AG08396 (cell line): ENCODE measurements around the gene ZCCHC10.
A peak's percentile ranks its signal among the peaks of the same experiment; 100 is the strongest.
"Not testable (repeated sequence)": the region's sequence is repeated elsewhere in the genome, so short reads cannot be mapped to it uniquely, and the experiment has no call there.

Source experiments
- DNase-seq: peaks from one replicate; pipeline ENCODE4 v3.0.0; 2012; ENCODE audit warnings: low spot score, mixed read lengths

Gene ZCCHC10

DNA sequence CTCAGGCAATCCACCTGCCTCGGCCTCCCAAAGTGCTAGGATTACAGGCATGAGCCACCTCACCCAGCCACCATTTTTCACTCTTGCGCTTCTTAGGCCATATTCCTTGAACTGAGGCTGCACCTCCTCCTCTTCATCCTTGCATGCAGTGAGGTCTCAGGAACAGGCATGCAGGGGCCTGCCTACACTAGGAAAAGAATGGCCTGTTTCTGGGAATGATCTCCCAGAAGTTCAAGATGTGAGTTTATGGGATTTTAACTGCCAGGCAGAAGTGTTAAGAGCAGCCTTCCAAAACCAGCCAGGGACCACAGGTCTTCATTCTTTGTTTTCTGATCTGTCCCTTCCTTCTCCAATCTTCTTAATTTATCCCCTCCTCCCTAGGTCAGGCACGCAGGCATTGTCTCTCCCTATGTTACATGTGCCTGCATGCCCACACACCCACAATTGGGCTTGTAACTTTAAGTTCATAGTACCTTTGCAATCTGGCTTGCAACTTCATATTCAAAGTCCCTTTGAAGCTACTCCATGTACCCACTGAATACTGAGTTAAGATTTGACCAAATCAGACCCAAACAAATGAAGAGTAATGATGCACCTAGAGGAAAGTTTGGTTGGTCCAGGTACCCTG, 14.9 kb upstream of the ZCCHC10 start:
- no peak for DNase-seq

DNA sequence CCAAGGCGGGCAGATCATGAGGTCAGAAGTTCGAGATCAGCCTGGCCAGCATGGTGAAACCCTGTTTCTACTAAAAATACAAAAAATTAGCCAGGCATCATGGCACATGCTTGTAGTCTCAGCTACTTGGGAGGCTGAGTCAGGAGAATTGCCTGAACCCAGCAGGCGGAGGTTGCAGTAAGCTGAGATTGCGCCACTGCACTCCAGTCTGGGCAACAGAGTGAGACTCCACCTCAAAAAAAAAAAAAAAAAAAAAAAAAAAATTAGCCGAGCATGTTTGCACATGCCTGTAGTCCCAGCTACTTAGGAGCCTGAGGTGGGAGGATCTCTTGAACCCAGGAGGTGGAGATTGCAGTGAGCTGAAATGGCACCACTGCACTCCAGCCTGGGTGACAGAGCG, 10.3 kb upstream of the ZCCHC10 start:
- DNase-seq = not testable (repeated sequence)

DNA sequence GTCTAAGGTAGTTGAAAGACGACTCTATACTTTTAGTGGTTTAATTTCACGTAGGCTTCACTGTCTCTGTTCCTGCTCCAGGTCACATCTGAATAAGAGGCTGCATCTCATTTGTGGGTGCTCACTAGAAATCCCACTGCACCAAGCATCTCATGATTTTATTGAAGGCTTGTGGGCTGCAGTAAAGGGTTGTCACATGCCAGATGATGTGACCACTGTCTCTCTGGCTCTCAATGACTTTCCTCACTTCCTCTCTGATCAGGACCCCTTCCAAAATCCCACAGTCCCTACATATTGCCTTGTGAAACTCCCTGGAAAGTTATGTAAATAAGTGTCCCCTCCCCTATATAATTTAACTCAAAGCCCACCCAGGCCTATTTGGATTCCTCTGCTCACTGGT, 8.9 kb upstream of the ZCCHC10 start:
- no peak for DNase-seq

DNA sequence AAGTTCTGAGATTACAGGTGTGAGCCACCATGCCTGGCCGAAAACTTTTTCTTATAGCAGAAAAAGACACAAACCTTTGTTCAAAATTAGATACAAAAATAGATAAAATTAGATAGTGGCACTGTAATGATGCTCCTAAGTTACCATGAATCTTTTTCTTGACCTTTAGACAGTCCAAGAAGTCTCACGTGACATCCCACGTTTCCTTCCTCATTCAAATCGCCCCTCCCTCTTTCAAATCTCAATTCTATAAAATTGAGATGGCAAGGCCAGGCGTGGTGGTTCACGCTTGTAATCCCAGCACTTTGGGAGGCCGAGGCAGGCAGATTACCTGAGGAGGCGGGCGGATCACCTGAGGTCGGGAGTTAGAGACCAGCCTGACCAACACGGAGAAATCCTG, 7.7 kb upstream of the ZCCHC10 start:
- DNase-seq = no peak

DNA sequence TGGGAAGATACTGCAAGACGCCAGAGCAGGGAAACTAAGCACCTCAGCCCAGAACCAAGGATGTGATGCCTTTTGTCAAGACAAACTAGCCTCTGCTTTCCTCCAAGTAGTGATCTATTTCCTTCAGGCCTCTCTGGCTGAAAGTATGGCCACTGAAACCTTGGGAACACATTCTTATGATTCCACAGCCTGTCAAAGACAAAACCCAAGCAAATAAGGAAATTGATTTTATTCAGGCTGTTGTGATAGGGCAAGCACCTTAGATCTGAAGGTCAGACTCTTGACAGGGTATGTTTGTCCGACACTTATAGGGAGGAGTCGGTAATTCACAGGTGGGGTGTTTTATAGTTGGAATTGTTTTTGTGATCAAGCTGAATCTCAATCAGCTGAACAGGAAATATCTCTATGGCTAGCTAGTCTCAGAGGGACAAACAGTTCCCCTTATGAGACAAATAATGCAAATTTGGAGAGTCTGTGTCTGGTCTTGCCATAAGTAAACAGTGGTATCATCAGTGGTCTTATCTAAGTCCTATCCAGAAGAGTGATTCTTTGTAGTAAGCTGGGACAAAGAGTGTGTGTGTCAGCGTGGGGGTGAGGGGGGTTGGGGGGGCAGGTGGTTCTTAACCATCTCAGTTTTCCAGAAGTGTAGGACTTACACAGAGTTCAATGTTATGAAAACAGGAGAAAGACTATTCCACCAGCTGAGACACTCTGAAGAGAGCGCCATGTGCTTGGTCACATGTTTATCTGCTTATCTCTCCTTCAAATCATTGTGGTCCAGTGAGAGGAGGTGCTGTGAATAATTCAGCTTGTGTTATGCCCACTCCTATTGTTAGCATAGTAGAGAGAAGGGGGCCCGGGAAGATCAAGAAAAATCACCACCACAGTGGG, 6.7 kb upstream of the ZCCHC10 start:
- no peak for DNase-seq

DNA sequence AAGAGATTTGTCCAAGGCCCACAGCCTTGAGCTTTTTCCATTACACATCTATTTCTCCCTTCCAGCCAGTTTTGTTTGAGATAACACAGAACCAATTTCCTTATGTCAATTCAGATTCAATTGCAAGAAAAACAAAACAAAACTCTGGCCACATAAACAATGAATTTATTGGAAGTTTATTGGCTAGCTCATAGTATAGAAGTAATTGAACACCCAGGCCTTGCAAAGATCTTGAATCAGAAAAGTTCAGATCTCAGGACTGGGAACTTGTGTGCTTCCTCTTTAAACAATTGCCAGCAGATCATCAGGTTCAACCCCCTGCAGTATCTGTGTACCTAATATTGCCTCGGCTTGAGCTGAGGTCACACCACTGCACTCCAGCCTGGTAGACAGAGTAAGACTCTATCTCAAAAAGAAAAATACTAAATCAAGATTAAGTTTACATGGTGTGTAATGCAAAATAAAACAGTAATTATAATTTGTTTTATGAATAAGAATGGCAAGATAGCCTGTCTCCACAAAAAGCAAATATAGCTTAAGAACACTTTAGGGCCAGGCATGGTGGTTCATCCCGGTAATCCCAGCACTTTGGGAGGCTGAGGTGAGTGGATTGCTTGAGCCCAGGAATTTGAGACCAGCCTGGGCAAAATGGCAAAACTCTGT, 4.1 kb upstream of the ZCCHC10 start:
- DNase-seq = no peak

DNA sequence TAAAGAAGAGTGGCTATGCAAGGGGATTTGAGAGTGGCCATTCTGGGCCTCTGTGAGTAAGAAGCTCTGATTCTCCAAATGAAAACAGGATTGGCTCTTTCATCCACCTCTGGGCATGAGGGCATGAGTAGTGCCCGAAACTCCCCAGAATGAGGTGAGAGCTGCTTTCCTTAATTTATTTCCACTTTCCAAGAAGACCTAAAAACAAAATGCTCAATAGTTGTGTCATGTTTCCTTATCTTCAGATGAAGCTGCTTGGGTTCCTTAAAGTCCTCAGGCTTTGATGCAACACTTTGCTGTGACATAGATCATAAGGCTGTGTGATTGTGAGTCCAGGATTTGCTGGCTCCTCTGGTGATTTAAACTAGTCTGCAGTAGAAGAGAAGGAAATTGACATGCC, 3.1 kb upstream of the ZCCHC10 start:
- no peak for DNase-seq

DNA sequence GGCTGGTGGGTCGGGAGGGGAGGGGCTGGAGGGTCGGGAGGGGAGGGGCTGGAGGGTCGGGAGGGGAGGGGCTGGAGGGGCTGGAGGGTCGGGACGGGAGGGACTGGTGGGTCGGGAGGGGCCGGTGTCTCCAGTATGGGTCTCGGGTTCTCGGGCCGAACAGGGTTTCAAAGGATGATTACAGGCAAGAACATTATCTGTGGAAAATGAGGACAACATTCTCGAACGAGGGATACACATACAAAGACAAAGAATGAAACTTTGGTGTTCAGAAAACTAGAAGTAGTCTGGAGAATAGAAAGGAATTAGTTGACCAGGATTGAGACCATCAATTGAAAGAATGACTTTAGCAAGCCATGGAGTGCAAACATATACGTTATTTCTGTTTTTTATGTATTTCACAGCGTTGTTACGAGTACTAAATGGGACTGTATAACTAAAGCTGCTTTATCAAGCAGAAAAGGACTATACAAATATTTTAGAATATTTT, 360 bp upstream of the ZCCHC10 start:
- no peak for DNase-seq

DNA sequence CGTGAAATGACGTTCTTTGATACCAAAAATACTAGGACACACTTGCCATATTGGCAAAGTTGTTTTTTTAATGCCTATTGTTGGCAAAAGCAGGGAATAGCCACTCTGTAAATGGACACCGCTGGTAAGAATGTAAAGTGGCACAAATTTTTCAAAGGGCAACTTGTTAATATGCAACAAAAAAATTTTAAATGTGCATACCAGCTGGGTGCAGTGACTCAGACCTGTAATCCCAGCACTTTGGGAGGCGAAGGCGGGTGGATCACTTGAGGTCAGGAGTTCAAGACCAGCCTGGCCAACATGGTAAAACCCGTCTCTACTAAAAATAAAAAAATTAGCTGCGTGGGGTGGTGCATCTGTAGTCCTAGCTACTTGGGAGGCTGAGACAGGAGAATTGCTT, 6.9 kb downstream of the ZCCHC10 start:
- DNase-seq = not testable (repeated sequence)

DNA sequence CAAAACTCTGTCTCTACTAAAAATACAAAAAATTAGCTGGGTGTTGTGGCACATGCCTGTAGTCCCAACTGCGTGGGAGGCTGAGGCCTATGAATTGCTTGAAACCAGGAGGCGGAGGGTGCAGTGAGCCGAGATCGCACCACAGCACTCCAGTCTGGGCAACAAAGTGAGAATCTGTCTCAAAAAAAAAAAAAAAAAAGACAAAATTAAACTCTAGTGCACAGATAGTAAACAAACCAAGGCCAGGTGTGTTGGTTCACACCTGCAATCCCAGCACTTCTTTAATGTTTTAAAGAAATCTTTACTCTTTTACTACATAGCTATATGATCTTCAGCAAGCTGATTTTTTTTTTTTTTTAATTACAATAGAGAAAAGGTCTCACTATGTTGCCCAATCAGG, 8.4 kb downstream of the ZCCHC10 start:
- DNase-seq = no peak

DNA sequence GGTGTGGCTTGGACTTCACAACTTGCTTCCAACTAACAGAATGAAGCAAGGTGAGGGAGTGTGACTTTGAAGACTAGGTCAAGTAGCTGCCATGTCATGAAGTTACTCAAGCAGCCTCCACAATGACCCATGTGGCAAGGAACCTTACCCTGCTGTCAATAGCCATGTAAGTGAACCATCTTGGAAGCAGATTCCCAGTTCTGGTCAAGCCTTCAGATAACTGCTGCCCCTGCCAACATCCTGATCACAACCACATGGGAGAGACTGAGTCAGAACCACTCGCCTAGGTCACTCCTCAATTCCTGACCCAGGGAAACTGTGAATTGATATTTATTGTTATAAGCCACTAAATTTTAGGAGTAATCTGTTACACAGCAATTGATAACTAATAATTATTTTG, 10.9 kb downstream of the ZCCHC10 start:
- no peak for DNase-seq

DNA sequence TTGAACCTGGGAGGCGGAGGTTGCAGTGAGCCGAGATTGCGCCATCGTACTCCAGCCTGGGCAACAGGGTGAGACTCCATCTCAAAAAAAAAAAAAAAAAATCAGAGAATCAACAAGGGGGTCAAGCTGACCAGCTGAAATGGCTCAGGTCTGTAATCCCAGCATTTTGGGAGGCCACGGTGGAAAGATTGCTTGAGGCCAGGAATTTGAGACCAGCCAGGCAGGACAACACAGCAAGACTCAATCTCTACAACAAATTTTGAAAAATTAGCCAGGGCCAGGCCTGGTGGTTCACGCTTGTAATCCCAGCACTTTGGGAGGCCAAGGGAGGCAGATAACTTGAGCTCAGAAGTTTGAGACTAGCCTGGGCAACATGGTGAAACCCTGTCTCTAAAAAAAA, 17.9 kb downstream of the ZCCHC10 start:
- DNase-seq = not testable (repeated sequence)

DNA sequence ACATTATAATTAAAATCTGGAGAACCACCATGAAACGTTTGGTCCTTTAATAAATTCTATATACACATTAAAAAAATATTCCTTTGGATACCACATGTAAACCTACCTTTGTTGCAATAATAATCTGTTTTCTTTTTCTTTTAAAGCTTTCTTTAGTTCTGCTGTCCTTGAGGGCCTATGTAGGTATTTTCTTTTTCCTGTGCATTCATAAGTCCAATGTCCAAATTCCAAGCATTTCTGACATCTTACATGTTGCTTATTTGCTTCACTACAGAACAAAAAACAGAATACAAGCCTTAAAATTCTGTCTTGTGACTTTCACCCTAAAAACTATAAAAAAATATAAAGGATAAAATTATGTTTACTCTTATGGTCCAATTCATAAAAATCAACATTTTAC, 19.7 kb downstream of the ZCCHC10 start:
- DNase-seq = no peak

DNA sequence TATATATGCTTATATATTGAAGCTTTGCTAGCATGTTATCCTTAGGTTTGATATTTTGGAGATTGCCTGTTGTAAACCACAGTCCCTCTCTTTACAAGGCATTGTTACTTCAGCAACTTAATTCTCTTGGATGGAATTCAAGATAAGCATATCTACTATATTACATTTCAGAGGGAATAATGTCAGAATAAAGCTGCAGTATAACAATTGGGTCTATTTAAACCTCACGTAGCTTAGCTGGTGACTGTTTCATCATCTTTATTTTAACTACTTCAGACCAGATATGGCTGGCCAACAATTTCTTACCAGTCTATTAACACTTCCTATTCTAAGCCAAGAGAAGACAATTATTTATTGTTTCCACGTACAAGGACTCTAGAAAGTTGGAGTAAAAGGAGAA, 27.1 kb downstream of the ZCCHC10 start:
- DNase-seq = no peak

DNA sequence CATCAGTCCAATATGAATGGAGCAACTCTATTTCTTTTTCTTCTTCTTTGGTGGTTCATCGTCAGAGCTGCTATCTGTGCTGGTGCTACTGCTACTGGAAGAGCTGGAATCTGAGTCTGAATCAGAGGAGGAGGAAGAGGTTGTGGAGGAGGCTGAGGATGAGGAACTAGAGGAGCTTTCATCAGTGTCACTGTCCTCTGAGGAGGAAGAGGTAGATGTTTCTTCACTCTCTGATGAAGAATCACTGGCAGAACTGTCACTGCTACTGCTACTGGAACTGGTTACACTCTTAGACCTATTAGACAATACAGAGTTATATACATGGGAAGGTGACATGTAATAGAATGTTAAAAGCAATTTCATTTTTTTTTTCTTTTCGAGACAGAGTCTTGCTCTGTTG, 27.8 kb downstream of the ZCCHC10 start:
- no peak for DNase-seq

DNA sequence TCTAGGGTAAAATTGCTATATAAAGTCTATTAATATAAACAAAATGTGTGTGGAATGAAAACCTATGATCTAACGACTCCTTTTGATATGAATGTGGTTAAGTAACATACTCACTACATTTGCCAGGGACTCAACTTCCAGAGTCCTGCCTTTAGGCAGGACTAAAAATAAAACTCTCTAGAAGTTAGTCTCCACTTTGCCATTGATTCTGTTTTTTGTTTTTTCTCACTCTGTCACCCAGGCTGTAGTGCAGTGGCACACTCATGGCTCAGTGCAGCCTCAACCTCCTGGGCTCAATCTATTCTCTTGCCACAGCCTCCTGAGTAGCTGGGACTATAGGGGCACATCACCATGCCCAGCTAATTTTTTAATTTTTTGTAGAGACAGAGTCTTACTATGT, 30.0 kb downstream of the ZCCHC10 start:
- no peak for DNase-seq

DNA sequence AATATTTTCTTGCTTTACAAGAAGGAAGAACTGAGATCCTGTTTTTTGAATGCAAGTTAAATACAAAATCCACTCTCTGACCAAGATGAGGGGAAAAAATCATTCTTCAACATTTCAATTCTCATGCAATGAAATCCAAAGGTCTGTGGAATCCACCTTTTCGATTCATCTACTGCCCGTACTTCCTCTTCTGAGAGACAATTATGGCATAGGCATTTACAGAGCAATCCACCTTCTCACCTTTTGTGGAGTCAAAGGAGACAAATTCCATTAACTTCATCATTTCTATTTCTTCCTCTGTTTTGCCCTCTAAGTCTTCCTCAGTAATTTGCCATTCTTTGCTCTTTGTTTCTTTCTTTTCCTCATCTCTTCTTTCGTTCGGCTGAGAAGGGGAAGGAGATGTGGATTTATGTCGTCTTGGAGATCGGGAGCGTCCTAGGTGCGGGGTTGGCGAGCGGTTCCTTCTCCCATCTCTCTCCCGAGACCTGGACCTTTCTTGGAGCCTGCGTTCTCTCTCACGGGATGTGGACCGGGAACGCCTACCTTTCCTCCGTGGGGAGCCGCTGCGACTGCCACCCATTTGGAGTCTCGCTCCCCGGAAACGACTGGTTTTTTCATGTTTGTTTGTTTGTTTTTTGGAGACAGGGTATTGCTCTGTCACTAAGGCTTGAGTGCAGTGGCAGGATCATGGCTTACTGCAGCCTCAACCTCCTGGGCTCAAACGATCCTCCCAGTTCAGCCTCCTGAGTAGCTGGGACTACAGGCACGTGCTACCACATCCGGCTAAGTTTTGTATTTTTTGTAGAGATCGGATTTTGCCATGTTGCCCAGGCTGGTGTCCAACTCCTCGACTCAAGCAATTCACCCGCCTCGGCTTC, 38.6 kb downstream of the ZCCHC10 start:
- DNase-seq = no peak

DNA sequence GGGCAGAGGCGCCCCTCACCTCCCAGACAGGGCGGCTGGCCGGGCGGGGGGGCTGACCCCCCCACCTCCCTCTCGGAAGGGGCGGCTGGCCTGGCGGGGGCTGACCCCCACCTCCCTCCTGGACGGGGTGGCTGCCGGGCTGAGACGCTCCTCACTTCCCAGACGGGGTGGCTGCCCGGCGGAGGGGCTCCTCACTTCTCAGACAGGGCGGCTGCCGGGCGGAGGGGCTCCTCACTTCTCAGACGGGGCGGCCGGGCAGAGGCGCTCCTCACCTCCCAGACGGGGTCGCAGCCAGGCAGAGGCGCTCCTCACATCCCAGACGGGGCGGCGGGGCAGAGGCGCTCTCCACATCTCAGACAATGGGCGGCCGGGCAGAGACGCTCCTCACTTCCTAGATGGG, 43.4 kb downstream of the ZCCHC10 start:
- DNase-seq = not testable (repeated sequence)

DNA sequence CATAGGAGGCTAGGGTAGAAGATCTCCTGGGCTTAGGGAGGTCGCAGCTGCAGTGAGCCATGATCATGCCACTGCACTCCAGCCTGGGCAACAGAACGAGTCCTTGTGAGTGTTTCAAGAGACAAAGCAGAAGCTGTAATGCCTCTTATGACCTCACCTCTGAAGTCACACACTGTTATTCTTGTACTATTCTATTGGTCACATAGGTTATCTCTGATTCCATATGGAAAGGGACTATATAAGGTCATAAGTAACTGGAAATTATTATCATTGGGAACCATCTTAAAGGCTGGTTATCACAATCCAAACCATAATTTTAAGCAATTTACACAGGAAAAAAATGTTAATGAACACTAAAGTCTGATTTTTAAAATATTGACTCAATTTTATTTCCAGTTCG, 45.1 kb downstream of the ZCCHC10 start:
- no peak for DNase-seq

DNA sequence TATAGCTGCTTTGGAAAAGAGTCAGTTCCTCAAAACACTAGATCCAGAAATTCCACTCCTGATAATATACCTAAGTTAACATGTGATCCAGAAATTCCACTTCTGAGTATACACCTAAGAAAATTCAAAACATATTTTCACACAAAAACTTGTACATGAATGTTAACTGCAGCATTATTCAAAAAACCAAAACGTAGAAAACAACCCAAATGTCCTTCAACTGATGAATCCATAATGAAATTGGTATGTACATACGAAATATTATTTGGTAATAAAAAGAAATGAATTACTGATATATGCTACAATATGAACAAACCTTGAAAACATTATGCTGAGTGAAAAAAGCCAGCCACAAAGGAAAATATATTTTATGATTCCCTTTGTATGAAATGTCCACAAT, 46.4 kb downstream of the ZCCHC10 start:
- no peak for DNase-seq

DNA sequence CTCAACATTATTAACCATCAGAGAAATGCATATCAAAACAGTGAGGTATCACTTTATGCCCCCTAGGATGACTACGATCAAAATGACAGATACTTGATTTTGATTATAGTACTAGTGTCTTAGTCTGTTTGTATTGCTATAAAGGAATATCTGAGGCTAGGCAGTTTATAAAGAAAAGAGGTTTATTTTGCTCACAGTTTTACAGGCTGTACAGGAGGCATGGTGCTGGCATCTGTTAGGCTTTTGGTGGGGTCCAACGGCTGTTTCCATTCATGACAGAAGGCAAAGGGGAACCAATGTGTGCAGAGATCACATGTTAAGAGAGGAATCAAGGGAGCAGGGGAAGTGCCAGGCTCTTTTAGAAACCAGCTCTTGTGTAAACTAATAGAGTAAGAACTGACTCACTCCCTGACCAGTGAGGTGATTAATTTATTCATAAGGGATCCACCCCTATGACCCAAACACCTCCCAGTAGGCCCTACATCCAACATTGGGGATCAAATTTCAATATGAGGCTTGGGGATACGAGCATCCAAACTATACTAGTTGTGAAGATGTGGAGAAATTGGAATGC, 46.9 kb downstream of the ZCCHC10 start:
- DNase-seq = peak; percentile 33

DNA sequence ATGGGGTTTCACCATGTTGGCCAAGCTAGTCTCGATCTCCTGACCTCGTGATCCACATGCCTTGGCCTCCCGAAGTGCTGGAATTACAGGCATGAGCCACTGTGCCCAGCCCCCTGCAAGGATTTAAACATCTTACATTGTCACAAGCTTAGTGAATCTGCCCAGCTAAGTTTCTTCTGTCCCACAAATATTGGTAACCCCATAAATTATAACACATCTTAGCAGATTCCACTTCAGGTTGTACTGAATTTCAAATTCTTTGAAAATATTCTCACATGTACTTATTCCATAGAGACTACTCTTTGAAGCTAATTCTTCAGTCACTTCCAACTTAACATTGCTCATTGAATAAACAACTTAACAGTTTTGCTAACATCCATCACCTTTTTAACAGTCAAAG, 49.5 kb downstream of the ZCCHC10 start:
- DNase-seq = no peak
